Endothelial cell of umbilical vein (primary cell): ENCODE data around the gene NUDT22. TPM values are rescaled to one million over a fixed set of nuclear protein-coding genes. Genes with fewer than 3 reads are reported as not detected.

Experiments used
- BruUV-seq: library from RNA; stranded (reverse); fragments of 400-500 nt; replicated peaks from 2 replicates; lab custom pipeline; 2021; lab: Mats Ljungman, UMichigan
- CTCF ChIA-PET: fragments of 300-600, 350-600 bp; sonication (Branson Sonifier 250); formaldehyde crosslinking; loops from one replicate; lab custom pipeline; 2021; ENCODE audit warnings: antibody characterized with exemption, inconsistent platforms; lab: Charles Lee
- POLR2A ChIA-PET: fragments of 300-600, 350-600 bp; sonication (Branson Sonifier 250); formaldehyde crosslinking; loops from one replicate; lab custom pipeline; 2021; ENCODE audit warnings: antibody characterized with exemption, inconsistent platforms; lab: Charles Lee
- DNase-seq: peaks from one replicate; pipeline ENCODE4 v3.0.0-alpha.2; 2011; ENCODE audit warnings: low read depth, low spot score
- FAIRE-seq: peaks from 2 replicates; lab custom pipeline; 2011; peaks lifted over from hg19 to GRCh38; lab: Jason Lieb, UNC
- H2AFZ ChIP-seq: 2 replicates; pipeline ENCODE4 v1.6.0; 2012; ENCODE audit warnings: low read depth, low read length, control low read depth, inconsistent platforms
- H3K27ac ChIP-seq: 2 replicates; pipeline ENCODE4 v1.5.1; 2011; ENCODE audit warnings: low read depth, mild to moderate bottlenecking, control low read depth, low read length, moderate library complexity; ENCODE audit not compliant: insufficient read depth
- H3K27me3 ChIP-seq, 2 experiments: 2 replicates each; pipeline versions ENCODE4 v1.6.0 to v1.6.1; 2011; ENCODE audit warnings: low read length in 2 of 2, mixed read lengths in 1 of 2; ENCODE audit not compliant: control insufficient read depth in 2 of 2, insufficient read depth in 2 of 2
- H3K36me3 ChIP-seq, 2 experiments: 2 replicates in 1 of 2; 3 replicates in 1 of 2; pipeline ENCODE4 v1.5.1; 2011; ENCODE audit warnings: low read length in 2 of 2, mild to moderate bottlenecking in 1 of 2, moderate library complexity in 1 of 2; ENCODE audit not compliant: control insufficient read depth in 2 of 2, insufficient read depth in 2 of 2; ENCODE audit errors: extremely low read depth in 1 of 2
- H3K4me1 ChIP-seq: 3 replicates; pipeline ENCODE4 v1.5.1; 2011; ENCODE audit warnings: mild to moderate bottlenecking, low read length; ENCODE audit not compliant: control insufficient read depth, insufficient read depth; ENCODE audit errors: extremely low read depth
- H3K4me2 ChIP-seq: 2 replicates; pipeline ENCODE4 v1.6.1; 2011; ENCODE audit warnings: low read length, control low read depth, mixed read lengths; ENCODE audit not compliant: insufficient read depth
- H3K4me3 ChIP-seq, 3 experiments: fragments of 200-600 bp in 1 of 3; sonication (generic), shearing (Covaris generic) in 1 of 3; replicated peaks in 1 of 3; 2 replicates each; pipeline ENCODE4 v1.5.1; 2011 to 2016; ENCODE audit warnings: control low read depth in 3 of 3, low read length in 3 of 3, mild to moderate bottlenecking in 2 of 3, inconsistent platforms in 1 of 3, low read depth in 1 of 3, moderate library complexity in 1 of 3; ENCODE audit not compliant: insufficient read depth in 1 of 3
- H3K79me2 ChIP-seq: 2 replicates; pipeline ENCODE4 v1.6.0; 2012; ENCODE audit warnings: low read length, inconsistent platforms; ENCODE audit not compliant: control insufficient read depth, insufficient read depth
- H3K9ac ChIP-seq: replicated peaks from 2 replicates; pipeline ENCODE3; 2011; ENCODE audit warnings: low read length, control low read depth; ENCODE audit not compliant: insufficient read depth; ENCODE audit errors: extremely low read depth
- H3K9me1 ChIP-seq: replicated peaks from 3 replicates; pipeline ENCODE4 v1.6.0; 2011; ENCODE audit warnings: mild to moderate bottlenecking, low read length; ENCODE audit not compliant: control insufficient read depth, insufficient read depth; ENCODE audit errors: extremely low read depth
- H3K9me3 ChIP-seq: replicated peaks from 2 replicates; pipeline ENCODE4 v1.5.1; 2012; ENCODE audit warnings: low read length, inconsistent platforms; ENCODE audit not compliant: control insufficient read depth, insufficient read depth
- H4K20me1 ChIP-seq: replicated peaks from 2 replicates; pipeline ENCODE3; 2011; ENCODE audit warnings: mild to moderate bottlenecking, low read length; ENCODE audit not compliant: control insufficient read depth, insufficient read depth; ENCODE audit errors: extremely low read depth
- CTCF ChIP-seq, 2 donors: IDR thresholded peaks; 1 replicate in 1 of 2; 2 replicates in 1 of 2; pipeline ENCODE4 v1.5.1; 2011; ENCODE audit warnings: low read length in 2 of 2, mild to moderate bottlenecking in 2 of 2, moderate library complexity in 2 of 2, control low read depth in 1 of 2, inconsistent platforms in 1 of 2, low read depth in 1 of 2; ENCODE audit not compliant: insufficient read depth in 1 of 2; ENCODE audit errors: extremely low read depth in 1 of 2
- EZH2 ChIP-seq: IDR thresholded peaks from 2 replicates; pipeline ENCODE4 v1.6.1; 2012; ENCODE audit warnings: borderline replicate concordance, low read depth, mild to moderate bottlenecking, moderate library complexity, low read length, inconsistent platforms; ENCODE audit not compliant: severe bottlenecking
- FOS ChIP-seq: IDR thresholded peaks from 2 replicates; pipeline ENCODE4 v1.6.1; 2011; ENCODE audit warnings: mild to moderate bottlenecking, low read length, moderate library complexity, borderline replicate concordance; ENCODE audit not compliant: insufficient read depth
- GATA2 ChIP-seq: IDR thresholded peaks from 2 replicates; pipeline ENCODE4 v1.7.0; 2011; ENCODE audit warnings: low read depth, mild to moderate bottlenecking, moderate library complexity, mixed read lengths, low read length; ENCODE audit not compliant: insufficient read length, insufficient read depth
- JUN ChIP-seq: IDR thresholded peaks from 2 replicates; pipeline ENCODE4 v1.6.1; 2011; ENCODE audit warnings: borderline replicate concordance, low read depth; ENCODE audit not compliant: insufficient read length, insufficient read depth
- MAX ChIP-seq: IDR thresholded peaks from 2 replicates; pipeline ENCODE4 v1.6.1; 2011; ENCODE audit not compliant: insufficient read depth, insufficient read length
- MYC ChIP-seq: IDR thresholded peaks from one replicate; pipeline ENCODE4 v1.6.1; 2011; ENCODE audit warnings: mild to moderate bottlenecking, low read depth, low read length
- POLR2A ChIP-seq: IDR thresholded peaks from 2 replicates; pipeline ENCODE4 v1.6.1; 2012; ENCODE audit warnings: low read depth, mild to moderate bottlenecking, control low read depth, low read length
- POLR2AphosphoS5 ChIP-seq: IDR thresholded peaks from 2 replicates; pipeline ENCODE4 v1.6.1; 2012; ENCODE audit warnings: low read depth, mild to moderate bottlenecking, control low read depth, low read length, moderate library complexity; ENCODE audit not compliant: insufficient read depth
- dilution Hi-C: fragments of 300-500 bp; cut with MboI; formaldehyde crosslinking; loops from one replicate; pipeline ENCODE4 v1.15.0; 2019; ENCODE audit warnings: low sequenced_read_pairs; ENCODE audit not compliant: extremely low pct_ligation_motif_present
- intact Hi-C: fragments of 100-400 bp; cut with micrococcal nuclease; formaldehyde crosslinking; loops from one replicate; pipeline ENCODE4 v1.10.0; 2022
- polyA plus RNA-seq, 4 experiments: library from polyadenylated mRNA; depleted of rRNA in 3 of 4; stranded (reverse) in 3 of 4; unstranded in 1 of 4; fragments of >200 nt; gene quantifications; 2 replicates each; pipeline versions ENCODE4 v1.2.1 to v1.2.3, GENCODE V29; 2011 to 2012; ENCODE audit warnings: missing spikeins in 1 of 4
- total RNA-seq: library from RNA; stranded (reverse); gene quantifications from 2 replicates; pipeline ENCODE4 v1.2.3, GENCODE V29; 2021

NUDT22 gene
- total and polyA plus RNA-seq, 2 donors (not counting 3 experiments of a cell fraction or from before 2014, with no cell fraction given) = 37.8 to 54.8 TPM

GRCh38 chr11:64255135-64256128 is 29.4 kb downstream of the NUDT22 start:
- ChIA-PET POLR2A (no interaction called here), CTCF (interaction anchor here (0.9 to 1.5 kb wide), 4 partner anchors 7 to 51 kb away, joined by 4 to 5 read pairs (median 4); no protein-coding TSS in a partner anchor)
- Histone ChIP-seq H4K20me1 (no peaks in the 10 kb centered on the region), H3K9me3 (no peaks in the 10 kb centered on the region), H3K9ac (no peak overlapping the region), H3K36me3 (peaks cover 14 to 37% of the 10 kb centered on the region in 2 experiments), H2AFZ (no peak overlapping the region), H3K4me3 (no peak overlapping the region), H3K4me2 (no peak overlapping the region), H3K9me1 (no peaks in the 10 kb centered on the region), H3K79me2 (peaks cover 32% of the 10 kb centered on the region), H3K27ac (no peak overlapping the region), H3K4me1 (peaks cover 18% of the 10 kb centered on the region), H3K27me3 (no peaks in the 10 kb centered on the region)
- DNase-seq (no peak), FAIRE-seq (no peak)
- BruUV-seq = no TSS peak
- dilution Hi-C loops = no loop called here
- intact Hi-C loops = no loop called here
- TF ChIP-seq FOS = no peak
- no peak for TF ChIP-seq EZH2
- no peak for TF ChIP-seq POLR2A
- TF ChIP-seq JUN = no peak
- no peak for TF ChIP-seq MAX
- no peak for TF ChIP-seq GATA2
- no peak for TF ChIP-seq CTCF (IDR thresholded peaks at IDR 0.05; ENCODE audit: extremely low read depth in 1 of 2, insufficient read depth in 1 of 2, low read depth in 1 of 2, low read length in 2 of 2)
- TF ChIP-seq POLR2AphosphoS5 = no peak
- TF ChIP-seq MYC = no peak
